ENCODE measurements around the gene CCL4L2.
"Not testable (repeated sequence)": the region's sequence is repeated elsewhere in the genome, so short reads cannot be mapped to it uniquely, and the experiment has no call there.

GRCh38 chr17:36168836-36169235 is 42.0 kb upstream of the CCL4L2 start:
- TF ChIP-seq POLR2A, POLR2AphosphoS5 (IDR thresholded peaks at IDR 0.05; ENCODE audit: low read depth, low read length): not testable (repeated sequence)
